ENCODE results near the gene MS4A14.

Gene MS4A14, protein sequence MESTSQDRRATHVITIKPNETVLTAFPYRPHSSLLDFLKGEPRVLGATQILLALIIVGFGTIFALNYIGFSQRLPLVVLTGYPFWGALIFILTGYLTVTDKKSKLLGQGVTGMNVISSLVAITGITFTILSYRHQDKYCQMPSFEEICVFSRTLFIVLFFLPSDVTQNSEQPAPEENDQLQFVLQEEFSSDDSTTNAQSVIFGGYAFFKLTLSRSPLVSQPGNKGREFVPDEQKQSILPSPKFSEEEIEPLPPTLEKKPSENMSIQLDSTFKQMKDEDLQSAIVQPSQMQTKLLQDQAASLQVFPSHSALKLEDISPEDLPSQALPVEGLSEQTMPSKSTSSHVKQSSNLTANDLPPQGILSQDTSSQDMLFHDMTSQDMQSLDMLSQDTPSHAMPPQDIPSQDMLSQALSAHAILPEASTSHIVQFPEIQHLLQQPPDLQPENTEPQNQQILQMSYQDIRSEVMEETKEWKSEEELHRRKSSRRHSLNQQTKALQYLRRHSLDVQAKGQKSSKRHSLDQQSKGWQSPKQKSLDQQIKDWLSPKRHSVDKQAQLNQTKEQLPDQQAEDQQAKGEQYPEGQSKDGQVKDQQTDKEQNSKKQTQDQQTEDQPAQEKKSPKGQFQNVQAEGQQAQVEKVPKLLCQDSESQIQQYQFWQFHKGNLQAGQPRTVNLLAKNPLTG

DNA sequence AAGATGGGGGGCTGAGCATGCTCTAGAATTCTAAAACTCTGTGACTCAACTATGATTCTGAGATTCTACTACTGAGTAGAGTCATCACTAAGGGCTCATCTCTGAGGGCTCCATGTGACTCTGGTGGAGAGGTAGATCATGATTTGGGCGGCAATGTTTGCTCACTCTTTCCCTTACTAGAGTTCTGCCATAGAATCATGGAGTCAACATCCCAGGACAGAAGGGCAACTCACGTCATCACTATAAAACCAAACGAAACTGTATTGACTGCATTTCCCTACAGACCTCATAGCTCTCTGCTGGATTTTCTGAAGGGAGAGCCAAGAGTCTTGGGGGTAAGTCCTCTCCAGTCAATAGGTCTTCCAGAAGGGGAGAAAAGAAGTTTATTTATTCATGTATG, at the start of gene MS4A14:
Gene MS4A14 (plus strand): TSS at position 78 of the 400 bp plus-strand sequence. CDS start 120 bp downstream, at position 198.
- ATAC-seq (ENCODE audit: low read depth) (no peak), DNase-seq (ENCODE audit: low spot score) (no peak)
- Histone ChIP-seq H3K9me3 (ENCODE audit: severe bottlenecking) (no peaks in the 10 kb centered on the region), H3K36me3 (ENCODE audit: low read depth) (no peaks in the 10 kb centered on the region), H3K27me3 (ENCODE audit: insufficient read depth, poor library complexity, severe bottlenecking) (no peaks in the 10 kb centered on the region), H3K4me1 (ENCODE audit: insufficient read depth, poor library complexity, severe bottlenecking) (no peaks in the 10 kb centered on the region), H3K27ac (ENCODE audit: poor library complexity, severe bottlenecking) (no peak within 1 kb of the TSS), H3K4me3 (ENCODE audit: severe bottlenecking) (no peak within 1 kb of the TSS)
- TF ChIP-seq, protein P1, sequence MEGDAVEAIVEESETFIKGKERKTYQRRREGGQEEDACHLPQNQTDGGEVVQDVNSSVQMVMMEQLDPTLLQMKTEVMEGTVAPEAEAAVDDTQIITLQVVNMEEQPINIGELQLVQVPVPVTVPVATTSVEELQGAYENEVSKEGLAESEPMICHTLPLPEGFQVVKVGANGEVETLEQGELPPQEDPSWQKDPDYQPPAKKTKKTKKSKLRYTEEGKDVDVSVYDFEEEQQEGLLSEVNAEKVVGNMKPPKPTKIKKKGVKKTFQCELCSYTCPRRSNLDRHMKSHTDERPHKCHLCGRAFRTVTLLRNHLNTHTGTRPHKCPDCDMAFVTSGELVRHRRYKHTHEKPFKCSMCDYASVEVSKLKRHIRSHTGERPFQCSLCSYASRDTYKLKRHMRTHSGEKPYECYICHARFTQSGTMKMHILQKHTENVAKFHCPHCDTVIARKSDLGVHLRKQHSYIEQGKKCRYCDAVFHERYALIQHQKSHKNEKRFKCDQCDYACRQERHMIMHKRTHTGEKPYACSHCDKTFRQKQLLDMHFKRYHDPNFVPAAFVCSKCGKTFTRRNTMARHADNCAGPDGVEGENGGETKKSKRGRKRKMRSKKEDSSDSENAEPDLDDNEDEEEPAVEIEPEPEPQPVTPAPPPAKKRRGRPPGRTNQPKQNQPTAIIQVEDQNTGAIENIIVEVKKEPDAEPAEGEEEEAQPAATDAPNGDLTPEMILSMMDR (IDR thresholded peaks at IDR 0.05; ENCODE audit: poor library complexity, severe bottlenecking), result no peak

DNA sequence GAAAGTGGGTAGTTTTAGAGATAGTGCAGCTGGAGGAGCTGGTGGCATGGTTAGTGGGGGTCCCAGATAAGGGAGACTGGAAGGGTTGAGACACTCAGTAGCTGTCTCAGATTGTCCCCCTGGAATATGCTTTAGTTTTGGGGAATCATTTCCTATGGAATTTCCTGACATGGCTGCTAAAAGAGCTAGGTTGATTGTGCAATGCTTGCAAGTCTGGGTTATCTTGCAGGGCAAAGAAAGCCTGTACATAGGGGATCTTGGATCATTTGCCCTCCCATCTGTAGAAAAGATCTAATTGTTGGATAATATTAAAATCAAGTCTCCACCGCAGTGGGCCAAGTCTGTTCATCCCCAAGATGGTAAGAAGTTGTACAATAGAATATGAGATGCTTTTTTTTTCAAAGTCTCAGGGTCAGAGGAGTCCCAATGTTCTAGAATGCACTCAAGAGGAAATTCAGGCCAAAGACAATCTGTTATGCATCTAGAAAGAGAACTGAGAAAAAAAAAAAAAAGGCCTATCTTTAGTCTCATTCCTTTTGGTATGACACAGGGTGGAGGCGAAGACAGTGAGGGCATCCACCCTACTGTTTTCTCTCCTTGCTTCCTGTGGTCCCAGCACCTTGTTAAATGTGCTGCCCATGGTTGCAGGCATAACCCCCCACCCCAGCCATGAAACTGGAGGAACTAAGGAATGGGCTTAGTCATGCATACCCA, 49.0 kb upstream of the MS4A14 start:
- ATAC-seq (ENCODE audit: low read depth) (no peak), DNase-seq (ENCODE audit: low spot score) (no peak)
- Histone ChIP-seq H3K36me3 (ENCODE audit: low read depth) (no peaks in the 10 kb centered on the region), H3K27me3 (ENCODE audit: insufficient read depth, poor library complexity, severe bottlenecking) (no peaks in the 10 kb centered on the region), H3K9me3 (ENCODE audit: severe bottlenecking) (no peaks in the 10 kb centered on the region), H3K4me3 (ENCODE audit: severe bottlenecking) (no peak overlapping the region), H3K4me1 (ENCODE audit: insufficient read depth, poor library complexity, severe bottlenecking) (no peaks in the 10 kb centered on the region), H3K27ac (ENCODE audit: poor library complexity, severe bottlenecking) (no peak overlapping the region)
- TF ChIP-seq, protein P1 (IDR thresholded peaks at IDR 0.05; ENCODE audit: poor library complexity, severe bottlenecking), result no peak

DNA sequence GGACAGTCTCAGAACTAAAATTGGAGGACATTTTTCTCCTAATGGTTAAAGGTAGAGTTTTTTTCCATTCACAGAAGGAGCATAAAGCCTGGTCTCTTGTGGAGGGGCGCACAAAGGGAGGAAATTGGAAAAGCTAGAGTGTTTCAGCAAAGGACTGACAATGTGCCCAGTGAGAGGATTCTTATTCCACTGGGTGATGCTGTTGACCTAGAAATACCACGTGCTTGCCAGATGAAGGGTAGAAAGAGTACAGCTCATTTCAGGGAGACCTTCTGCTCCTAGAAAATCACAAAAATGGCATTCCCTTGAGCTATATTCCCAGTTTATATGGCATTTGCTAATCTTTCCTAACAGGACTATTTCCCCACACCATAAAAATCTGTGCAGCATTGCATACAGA, 48.1 kb upstream of the MS4A14 start:
- no peaks in the 10 kb centered on the region for H3K27me3 ChIP-seq (ENCODE audit: insufficient read depth, poor library complexity, severe bottlenecking)
- no peak overlapping the region for H3K27ac ChIP-seq (ENCODE audit: poor library complexity, severe bottlenecking)
- no peak for ATAC-seq (ENCODE audit: low read depth)
- no peaks in the 10 kb centered on the region for H3K9me3 ChIP-seq (ENCODE audit: severe bottlenecking)
- no peak overlapping the region for H3K4me3 ChIP-seq (ENCODE audit: severe bottlenecking)
- no peaks in the 10 kb centered on the region for H3K4me1 ChIP-seq (ENCODE audit: insufficient read depth, poor library complexity, severe bottlenecking)
- DNase-seq (ENCODE audit: low spot score), result no peak
- TF ChIP-seq, protein P1 (IDR thresholded peaks at IDR 0.05; ENCODE audit: poor library complexity, severe bottlenecking), result no peak
- no peaks in the 10 kb centered on the region for H3K36me3 ChIP-seq (ENCODE audit: low read depth)

DNA sequence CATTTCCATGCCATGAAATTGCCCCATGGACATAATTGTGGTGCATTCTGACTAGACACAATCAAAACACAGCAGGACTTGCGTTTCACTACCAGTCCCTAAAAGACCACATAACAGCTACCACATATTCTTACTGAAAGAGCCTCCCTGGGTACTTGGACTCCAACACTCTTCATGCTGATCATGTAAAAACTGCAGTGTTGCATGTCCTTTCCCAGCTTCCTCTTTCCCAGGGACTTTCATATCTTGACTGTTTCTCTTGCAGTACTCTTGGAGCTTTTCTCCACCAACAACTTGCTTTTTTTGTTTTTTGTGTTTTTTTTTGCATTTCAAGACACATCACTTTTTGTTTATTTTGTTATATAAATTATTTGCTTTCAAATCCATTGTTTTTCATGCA, 46.3 kb upstream of the MS4A14 start:
- no peak for DNase-seq (ENCODE audit: low spot score)

More for the DNA sequence above, 46.3 kb upstream of the MS4A14 start:
- no peaks in the 10 kb centered on the region for H3K27me3 ChIP-seq (ENCODE audit: insufficient read depth, poor library complexity, severe bottlenecking)
- H3K27ac ChIP-seq (ENCODE audit: poor library complexity, severe bottlenecking), result no peak overlapping the region
- H3K9me3 ChIP-seq (ENCODE audit: severe bottlenecking), result no peaks in the 10 kb centered on the region
- no peak for ATAC-seq (ENCODE audit: low read depth)
- H3K4me3 ChIP-seq (ENCODE audit: severe bottlenecking), result no peak overlapping the region
- H3K4me1 ChIP-seq (ENCODE audit: insufficient read depth, poor library complexity, severe bottlenecking), result no peaks in the 10 kb centered on the region
- no peaks in the 10 kb centered on the region for H3K36me3 ChIP-seq (ENCODE audit: low read depth)
- TF ChIP-seq, protein P1 (IDR thresholded peaks at IDR 0.05; ENCODE audit: poor library complexity, severe bottlenecking), result no peak
